HuH-7 (cell line): ENCODE measurements around the gene LIN9.
"Not testable (repeated sequence)": the region's sequence is repeated elsewhere in the genome, so short reads cannot be mapped to it uniquely, and the experiment has no call there.

ENCODE experiments used
- DNase-seq: peaks from one replicate; pipeline ENCODE4 v3.0.0; 2011; ENCODE audit warnings: low spot score

Gene LIN9

DNA sequence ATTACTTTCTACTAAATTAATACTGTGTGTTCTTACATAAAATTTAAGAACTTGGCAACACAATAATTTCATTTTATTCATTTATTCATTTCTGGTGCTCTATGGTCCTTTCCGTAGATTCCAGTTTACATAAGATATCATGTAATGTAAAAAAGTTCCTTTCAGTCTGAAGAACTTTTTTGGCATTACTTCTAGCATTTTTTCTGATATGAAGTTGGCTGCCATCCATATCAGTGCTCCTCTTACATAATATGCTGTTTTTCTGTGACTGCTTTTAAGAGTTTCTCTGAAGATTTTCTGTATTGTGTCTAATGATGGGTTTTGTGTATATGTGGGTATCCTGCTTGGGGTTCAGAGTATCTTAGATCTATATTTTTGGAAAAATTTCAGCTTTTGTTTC, 34.8 kb downstream of the LIN9 start:
- DNase-seq, result no peak

DNA sequence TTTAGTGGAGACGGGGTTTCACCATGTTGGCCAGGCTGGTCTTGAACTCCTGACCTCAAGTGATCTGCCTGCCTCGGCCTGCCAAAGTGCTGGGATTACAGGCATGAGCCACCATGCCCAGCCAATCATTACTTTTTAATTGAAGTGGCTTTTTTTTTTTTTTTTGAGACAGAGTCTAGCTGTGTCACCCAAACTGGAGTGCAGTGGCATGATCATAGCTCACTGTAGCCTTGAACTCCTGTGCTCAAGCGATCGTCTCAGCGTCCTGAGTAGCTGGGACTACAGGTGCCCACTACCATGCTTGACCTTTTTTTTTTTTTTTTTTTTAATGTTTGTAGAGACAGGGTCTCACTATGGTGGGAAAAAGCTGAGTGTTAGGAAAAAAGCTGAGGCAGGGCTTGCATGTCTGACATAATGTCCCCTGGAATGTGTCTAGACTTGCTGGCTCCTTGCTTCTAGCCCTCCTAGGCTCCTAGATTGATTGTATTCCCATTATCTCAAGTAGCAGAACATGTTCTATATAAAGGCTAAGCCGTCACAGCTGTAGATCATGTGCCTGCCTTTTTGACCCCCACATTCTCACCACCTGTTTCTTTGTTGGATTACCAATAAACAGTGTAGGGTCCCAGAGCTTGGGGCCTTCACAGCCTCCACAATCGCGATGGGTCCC, 36.6 kb downstream of the LIN9 start:
- not testable (repeated sequence) for DNase-seq

DNA sequence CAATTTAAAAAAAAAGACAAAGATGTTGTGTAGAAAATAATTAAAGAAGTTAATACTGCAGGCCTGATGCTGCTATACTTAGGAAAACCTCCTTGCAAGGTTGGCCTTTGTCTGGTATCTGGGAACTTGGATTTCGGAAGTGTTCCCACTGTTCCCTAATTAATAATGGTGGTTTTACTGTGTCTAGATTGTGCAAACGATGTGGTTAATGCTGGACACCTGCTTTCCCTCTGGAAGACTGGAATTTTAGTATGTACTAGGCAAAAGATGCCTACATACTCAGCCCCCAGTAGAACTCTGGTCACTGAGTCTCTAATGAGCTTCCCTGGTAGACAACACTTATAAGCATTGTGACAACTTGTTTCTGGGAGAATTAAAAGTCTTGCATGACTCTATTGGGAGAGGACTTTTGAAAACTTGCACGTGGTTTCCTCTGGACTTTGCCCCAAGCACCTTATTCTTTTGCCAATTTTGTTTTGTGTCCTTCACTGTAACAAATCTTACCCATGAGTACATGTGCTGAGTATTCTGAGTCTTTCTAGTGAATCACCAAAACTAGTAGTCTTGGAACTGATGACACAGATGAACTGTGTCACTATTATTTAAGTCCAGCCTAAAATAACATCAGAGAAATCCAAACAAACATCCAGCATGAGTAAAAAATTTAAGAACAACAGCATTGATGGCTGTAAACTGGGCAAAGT, 40.4 kb downstream of the LIN9 start:
- DNase-seq, result no peak

DNA sequence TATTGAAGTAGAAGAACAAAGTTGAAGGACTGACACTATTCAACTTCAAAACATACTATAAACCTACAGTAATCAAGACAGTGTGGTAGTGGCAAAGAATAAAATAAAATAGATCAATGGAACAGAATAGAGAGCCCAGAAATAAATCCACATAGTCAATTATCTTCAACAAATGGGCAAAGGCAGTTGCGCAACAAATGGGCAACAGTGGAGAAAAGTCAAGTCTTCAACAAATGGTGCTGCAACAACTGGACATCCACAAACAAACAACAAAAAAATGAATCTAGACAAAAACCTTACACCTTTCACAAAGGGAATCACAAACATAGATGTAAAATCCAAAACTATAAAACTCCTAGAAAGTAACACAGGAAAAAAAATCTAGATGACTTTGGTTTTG, 47.1 kb downstream of the LIN9 start:
- no peak for DNase-seq

DNA sequence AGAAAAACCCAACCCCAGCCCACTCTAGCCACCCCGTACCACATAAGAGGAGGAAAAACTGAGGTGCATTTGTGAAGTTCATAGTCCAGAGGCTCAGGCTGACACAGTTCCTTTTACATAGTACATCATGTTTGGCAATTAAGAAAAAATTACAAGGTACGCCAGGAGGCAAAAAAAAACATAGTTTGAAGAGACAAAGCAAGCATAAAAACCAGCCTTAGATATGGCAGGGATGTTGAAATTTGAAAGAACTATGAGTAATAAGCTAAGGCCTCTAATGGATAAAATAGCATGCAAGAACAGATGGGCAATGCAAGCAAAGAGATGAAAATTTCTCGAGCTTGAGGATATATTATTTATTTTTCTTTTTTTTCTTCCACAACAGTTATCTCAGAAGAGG, 53.6 kb downstream of the LIN9 start:
- DNase-seq, result no peak

DNA sequence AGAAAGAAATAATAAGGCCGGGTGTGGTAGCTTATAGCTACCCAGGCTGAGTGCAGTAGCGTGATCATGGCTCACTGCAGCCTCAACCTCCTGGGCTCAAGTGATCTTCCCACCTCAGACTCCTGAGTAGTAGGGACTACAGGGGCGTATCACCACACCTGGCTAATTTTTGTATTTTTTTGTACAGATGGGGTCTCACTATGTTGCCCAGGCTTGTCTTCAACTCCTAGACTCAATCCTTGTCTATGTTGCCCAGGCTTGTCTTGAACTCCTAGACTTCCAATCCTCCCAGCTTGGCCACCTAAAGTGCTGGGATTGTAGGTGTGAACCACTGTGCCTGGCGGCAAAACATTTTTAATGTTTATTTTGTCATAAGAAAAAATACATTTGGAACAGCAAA, 55.0 kb downstream of the LIN9 start:
- no peak for DNase-seq

DNA sequence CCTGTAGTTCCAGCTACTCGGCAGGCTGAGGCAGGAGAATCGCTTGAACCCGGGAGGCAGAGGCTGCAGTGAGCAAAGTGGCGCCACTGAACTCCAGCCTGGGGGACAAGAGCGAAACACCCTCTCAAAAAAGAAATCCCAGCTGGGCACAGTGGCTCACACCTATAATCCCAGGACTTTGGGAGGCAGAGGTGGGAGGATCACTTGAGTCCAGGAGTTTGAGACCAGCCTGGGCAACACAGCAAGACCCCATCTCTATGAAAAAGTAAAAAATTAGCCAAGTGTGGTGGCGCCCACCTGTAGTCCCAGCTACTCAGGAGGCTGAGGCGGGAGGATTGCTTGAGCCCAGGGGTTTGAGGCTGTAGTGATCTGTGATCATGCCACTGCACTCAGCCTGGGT, 56.1 kb downstream of the LIN9 start:
- not testable (repeated sequence) for DNase-seq

DNA sequence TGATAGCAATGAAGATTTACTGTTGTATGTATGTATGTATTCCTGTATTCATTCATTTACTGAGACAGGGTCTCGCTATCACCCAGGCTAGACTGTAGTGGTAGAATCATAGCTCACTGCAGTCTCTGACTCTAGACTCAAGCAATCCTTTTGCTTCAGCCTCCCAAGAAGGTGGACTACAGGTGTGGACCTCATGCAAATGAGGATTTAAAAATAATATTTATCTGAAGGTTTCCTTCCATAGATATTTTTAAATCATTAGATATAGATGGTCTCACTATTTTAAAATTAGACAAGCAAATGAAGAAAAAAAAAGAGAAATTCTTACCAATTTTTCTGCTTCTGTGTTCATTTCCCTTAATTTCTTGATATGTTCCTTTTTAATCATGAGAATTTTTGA, 58.5 kb downstream of the LIN9 start:
- no peak for DNase-seq

DNA sequence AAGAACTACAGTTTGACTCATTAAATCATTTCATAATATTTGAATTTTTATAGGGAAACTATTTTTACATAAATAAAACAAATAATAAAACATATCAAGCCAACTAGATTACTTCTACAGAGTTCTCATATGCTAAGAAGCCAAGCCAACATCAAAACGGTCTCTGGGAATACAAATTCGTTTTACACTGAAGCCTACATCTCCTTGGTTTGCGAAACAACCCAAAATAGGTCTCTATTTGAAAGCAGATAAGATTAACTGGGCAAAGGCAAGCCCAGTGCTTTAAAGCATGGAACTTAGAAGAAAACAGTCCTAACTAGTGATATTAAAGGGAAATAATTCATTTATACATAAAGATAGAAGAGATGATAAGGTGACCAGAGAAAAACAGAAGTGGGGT, 60.2 kb downstream of the LIN9 start:
- DNase-seq, result no peak

DNA sequence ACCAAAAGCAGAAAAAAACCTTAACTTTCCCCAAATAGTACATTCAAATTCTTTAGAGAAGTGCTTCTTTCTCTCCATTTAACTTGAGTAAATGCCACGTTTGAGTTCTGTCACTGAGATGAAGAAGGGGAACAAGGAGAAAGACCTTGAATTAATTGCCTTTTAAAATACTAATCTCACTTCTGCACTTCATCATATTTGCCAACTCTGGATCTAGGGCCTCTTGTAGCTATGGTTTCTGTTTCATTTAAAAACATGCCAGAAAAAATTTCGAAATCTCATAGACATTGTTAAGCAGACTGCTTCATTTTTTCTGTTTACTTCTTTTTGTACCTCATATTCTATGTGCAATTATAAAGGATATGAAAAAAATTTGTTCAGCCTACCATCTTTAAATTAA, 60.9 kb downstream of the LIN9 start:
- DNase-seq, result no peak

DNA sequence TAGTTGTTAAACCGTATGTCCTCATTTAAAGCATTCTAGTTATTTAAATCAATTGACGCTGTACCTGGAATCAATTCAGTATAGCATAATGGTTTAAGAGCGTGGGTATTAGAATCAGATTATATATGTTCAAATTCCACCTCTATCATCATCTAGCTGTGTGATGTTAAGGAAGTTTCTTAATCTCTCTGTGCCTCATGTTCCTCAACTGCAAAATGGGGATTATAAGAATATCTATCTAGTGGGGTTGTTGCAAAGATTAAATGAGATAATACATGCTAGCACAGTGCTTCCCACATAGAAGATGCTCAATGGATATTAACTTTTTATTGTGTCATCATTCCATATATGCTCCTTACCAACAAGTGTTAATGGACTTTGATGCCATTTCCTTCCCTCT, 69.5 kb downstream of the LIN9 start:
- DNase-seq, result no peak

DNA sequence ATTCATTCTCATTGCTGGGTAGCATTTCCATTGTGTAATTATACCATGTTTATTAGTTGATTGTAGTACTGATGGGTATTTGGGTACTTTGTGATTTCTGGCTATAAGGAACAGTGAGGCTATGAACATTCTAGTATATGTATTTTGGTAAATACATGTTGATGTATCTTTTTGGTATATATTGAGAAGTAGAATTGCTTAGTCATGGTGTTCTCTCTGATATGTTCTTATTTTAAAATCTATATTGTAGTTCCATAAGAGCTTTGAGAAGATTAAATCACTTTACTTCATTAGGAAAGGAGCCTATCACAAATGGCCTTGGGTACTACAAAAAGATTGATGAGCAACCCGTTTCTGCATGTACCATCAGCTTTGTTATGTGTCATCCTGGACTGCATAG, 72.1 kb downstream of the LIN9 start:
- DNase-seq, result no peak

DNA sequence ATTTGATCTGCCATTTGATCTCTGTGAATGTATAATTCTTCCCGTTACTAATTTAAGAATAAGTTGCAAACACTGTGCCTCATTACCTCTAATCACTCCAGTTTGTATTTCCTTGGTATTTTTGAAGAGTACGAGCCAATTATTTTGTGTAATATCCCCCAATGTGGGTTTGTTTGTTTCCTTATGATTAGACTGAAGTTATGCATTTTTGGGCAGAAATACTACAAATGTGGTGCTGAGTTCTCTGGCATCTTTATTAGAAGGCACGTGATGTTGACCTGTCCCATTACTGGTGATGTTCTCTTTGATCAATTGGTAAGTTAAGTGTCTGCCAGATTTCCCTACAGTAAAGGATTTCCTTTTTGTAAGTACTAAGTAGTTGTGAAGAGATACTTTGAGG, 75.2 kb downstream of the LIN9 start:
- DNase-seq, result no peak

DNA sequence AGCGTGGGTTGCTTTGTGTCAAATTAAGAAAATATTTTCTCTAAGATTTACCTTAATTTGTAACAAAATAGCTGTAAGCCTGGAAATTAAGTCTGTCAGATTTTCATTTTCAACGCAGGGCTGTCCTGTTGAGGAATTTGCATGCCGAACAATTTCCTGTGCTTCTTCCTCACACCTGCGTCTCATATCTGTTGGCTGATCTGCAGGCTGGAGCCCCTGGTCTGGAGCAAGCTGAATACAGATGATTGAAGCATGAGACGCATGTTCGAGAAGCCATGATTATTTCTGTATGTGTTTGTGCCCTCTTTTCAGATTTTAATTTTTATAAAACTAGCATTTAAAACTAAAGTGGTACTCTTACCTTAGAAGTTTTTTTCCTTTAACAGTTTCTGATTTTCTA, 75.7 kb downstream of the LIN9 start:
- no peak for DNase-seq

DNA sequence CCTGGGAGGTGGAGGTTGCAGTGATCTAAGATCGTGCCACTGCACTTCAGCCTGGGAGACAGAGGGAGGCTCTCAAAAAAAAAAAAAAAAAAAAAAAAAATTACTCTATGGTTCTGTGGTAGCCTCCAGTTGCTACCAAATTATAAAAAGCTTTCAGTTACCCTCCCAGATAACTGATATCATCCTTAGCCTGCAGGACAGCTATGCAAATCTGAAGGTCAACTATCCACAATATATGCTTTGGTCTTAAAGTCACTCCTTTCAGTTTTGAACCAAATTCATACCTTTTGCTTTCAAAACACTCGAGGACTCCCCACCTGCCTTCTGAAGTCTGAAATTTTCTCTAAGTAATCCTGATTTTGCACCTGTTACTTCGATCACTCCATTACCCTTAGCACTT, 82.4 kb downstream of the LIN9 start:
- DNase-seq, result no peak

DNA sequence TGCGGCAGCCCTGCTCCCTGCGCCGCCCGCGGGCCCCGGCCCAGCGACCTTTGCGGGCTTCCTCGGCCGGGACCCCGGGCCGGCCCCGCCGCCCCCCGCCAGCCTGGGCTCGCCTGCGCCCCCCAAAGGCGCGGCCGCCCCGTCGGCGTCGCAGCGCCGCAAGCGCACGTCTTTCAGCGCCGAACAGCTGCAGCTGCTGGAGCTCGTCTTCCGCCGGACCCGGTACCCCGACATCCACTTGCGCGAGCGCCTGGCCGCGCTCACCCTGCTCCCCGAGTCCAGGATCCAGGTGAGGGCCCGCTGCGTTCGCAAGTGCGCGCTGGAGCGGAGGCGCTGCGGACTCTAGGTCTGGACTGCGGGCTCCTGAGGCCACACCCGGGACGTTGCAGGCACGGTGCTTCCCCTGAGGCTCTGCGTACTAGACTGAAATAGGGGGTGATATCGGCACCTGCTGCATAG, 85.1 kb downstream of the LIN9 start:
- peak; percentile 71 for DNase-seq

DNA sequence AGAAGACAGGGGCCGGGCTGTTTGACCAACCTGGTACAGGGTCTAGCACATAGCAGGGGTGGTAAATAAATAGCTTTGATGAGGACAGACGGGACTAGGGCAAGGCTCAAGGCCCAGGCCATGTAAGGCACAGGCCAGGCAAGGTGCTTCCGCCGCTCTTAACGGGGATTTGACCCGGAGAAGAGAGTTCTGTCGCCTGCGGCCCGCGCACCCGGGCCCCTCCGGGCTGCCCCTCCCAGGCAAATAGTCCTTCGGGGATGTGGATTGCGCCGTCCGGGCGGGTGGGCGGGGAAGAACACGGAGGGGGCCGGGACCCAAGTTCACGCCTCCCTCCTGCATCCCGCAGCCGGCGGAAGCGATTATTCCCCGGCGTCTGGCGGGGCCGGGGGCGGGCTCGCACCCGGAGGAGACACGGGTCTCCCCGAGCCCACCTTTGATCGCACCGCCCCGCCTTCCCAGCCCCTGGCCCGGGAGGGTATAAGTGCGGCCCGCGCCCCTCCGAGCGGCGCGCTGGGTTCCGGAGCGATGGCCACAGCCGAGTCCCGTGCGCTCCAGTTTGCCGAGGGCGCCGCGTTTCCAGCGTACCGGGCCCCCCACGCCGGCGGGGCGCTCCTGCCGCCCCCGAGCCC, 85.7 kb downstream of the LIN9 start, which contains the start of gene MIXL1:
Gene MIXL1, plus strand, starts transcription at position 508 of the 629 bp plus-strand sequence. Its CDS starts 18 bp downstream, at position 526.
- peak; percentile 78 for DNase-seq

DNA sequence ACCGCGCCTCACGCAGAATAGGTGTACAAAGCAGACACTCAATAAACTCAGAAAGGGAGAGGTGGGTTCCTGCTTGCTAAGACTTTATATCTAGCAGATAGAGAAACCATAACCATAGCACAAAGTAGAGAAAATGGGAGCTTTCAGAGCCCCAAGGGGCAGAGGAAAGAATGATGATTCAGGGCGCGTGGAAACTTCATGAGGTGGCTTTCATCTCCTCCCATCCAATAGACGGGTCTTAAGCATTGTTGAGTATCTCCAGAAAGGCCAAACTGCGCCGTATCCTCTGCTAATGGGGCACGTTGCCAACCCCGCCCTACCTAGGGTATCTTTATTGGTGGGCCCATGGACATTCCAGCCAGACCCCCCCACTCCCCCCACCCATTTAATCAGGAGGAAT, 86.3 kb downstream of the LIN9 start:
- DNase-seq, result no peak

DNA sequence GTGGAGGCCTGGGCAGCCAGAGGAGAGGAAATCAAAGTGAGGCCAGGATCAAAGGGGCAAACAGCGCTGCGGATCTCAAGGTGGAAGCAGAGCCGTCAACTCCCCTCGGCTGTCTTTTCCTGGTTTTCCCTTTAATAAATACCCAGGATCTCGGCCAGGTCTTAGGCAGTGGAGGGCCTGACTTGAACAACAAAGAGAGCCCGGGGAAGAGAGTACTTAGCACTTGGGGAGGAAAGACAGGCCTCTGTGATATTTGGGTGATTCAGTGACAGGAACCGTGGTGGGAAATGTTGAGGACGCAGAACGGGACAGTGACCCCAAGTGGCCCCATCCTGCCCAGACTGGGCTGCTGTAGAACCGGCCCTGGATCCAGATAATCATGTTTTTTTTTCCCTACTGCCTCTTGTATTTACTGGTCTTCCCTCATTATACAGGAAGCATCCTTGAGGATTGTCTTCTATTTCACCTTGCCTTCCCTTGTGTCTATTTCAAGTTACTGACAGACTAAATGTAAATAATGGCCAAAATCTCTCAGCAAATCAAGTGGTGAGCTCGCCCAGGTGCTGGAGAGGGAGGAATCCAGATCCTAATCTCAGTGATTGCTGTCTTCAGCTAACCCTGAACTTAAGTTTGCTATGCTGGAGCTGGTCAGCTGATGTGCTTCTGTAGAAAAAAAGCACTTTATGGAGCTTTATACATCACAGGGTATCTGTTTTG, 88.3 kb downstream of the LIN9 start:
- DNase-seq, result no peak

DNA sequence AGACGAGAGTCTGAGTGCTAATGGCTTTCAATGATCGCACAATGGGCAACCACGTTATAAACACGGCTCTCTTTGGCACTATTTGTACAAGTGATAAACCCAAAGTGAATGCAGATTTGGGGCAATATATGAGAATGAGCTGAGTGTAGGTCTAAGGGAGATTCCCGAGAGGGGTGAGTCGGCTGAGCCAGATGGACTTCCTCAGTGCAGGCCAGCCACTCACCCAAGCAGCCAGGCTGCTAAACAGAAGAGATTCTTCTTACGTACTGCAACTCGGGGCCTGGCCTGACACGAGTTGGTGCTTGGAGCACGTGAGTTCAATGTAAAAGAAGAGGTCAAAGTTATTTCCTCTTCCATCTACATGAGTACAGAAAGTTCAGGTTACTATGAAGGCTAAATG, 91.7 kb downstream of the LIN9 start:
- DNase-seq, result no peak

DNA sequence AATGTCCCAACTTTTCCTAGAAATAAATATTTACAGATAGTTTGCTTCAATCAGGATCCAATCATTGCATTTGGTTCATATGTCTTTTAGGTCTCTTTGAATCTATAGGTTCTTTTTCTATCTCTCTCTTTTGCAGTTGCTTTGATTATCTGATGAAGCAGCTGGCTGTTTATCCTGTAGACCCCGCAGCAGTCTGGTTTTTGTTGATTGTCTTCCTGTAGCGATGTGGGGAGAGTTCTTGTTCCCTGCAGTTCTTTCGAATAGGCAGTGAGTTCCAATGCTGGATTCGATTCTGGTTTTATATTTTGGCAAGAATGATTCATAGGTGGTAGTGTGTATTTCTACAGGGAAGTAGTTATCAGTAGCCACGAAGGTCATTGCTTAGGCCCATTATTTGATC, 92.9 kb downstream of the LIN9 start:
- DNase-seq, result no peak

DNA sequence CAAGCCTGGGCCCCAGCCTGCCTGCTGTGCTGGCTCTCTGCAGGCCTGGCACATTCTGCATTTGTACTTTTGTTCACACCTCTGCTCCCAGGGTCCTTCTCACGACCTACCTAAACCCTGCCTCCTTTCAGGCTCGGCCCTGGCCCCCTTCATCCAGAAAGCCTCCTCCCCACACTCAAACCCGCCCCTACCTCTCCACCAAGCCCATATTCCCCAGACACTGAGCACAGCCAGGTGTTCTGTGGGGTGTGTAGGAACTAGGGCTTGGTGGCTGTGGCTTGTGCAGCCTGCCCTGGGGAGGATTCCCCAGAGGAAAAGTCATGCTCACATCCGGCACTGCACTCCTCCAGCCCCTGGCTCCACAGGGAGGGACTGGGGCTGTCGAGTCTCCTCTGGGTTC, 93.7 kb downstream of the LIN9 start:
- no peak for DNase-seq

DNA sequence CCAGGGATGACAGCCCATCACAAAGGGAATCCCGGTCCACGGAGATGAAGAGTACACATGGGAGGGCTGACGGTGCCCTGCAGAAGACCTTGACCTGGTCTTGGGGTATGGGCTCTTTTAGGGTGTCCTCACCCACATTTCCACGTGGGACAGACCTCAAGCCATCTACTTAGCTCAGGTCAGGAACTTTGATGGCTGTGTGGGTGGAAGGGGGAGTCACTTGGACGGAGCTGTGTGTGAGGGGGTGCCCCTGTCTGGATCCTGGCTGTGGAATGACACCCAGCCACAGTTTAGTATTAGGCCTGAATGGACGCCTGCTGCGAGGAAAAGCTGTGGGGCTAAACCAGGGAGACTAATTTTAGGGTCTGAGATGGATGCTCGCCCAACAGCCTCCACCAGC, 96.4 kb downstream of the LIN9 start:
- no peak for DNase-seq
